ENCODE results near the gene URM1. TPM values are rescaled to one million over a fixed set of nuclear protein-coding genes. Genes with fewer than 3 reads are reported as not detected.

Gene URM1
- total RNA-seq, result 24.7 and 30.2 TPM in 2 replicates

DNA sequence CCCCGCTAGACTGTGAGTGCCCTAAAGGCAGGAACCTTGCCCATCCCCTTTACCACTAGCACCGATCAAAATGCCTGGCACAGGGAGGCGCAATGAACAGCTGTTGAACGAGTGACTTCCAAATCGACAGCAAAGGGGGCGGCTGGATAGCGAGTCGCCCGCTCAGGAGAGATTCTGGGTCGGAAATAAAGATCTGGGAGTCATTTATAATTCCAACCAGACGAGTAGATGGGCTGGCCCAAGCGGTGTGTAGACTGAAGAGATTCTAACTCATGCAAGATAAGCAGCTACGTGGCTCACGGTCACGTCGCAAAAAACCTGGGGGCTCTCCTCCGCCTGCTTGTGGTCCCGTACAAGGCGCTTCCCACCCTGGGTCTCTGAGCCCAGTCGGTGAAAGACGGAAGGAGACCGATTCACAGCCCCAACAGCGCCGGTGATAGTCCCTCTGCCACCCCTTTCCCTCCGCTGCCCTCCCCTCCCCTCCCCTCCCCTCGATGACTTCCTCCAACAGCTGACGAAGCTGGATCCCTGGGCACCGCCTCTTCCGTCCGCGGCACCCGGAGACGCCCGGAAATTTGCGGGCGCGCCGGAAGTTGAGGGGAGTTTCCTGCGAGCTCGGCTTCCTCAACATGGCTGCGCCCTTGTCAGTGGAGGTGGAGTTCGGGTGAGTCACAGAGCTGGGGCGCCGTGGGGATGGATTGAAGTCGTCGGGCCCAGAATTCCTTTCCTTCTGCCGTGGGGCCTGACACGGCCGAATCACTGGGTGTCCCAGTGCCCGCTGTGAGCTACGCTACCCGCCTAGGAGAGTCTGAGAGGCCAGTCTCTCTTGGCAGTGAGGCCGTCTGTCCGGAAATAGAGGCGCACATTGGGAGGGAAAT lies at the start of gene URM1:
Gene URM1, plus strand, starts transcription at position 623 of the 878 bp plus-strand sequence. Its CDS starts 7 bp downstream, at position 630.

DNA sequence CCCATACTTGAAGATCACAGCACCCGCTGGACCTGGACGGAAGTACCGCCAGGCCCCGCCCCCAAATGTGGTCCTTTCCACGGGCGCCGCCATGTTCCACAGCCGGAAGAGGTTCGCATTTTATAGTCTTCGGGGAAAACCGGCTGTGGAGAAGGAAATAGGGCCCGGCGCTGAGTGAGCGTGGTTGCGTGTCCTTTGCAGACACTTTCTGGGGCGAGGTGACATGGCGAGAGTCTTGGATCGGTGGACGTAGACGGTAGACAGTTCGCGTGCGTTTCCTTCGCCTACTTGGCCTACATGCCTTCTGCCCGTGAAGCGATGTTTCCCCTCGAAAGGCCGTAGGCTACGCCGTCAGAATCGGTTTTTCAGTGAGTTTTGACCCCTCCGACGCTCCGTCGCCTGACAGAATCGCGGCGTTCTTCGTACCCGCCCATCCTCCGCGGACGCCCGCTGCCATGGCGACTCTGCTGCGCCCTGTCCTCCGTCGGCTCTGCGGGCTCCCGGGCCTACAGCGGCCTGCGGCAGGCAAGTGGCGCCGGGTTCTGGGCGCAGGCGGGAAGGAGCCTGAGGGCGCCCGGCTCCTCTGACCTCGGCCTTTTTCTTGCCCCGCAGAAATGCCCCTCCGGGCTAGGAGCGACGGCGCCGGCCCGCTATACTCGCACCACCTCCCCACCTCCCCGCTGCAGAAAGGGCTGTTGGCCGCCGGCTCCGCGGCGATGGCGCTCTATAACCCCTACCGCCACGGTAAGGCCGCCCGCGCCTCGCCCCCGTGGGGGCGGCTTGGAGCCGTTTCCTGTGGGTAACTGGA lies 48.6 kb upstream of the URM1 start, which contains the start of the genes COQ4 and TRUB2:
Gene COQ4, plus strand, starts transcription at position 436 of the 808 bp plus-strand sequence. Its CDS starts 20 bp downstream, at position 456.
Gene TRUB2, minus strand, starts transcription at position 44 of the 808 bp plus-strand sequence. Its CDS starts 39 bp downstream, at position 5.

DNA sequence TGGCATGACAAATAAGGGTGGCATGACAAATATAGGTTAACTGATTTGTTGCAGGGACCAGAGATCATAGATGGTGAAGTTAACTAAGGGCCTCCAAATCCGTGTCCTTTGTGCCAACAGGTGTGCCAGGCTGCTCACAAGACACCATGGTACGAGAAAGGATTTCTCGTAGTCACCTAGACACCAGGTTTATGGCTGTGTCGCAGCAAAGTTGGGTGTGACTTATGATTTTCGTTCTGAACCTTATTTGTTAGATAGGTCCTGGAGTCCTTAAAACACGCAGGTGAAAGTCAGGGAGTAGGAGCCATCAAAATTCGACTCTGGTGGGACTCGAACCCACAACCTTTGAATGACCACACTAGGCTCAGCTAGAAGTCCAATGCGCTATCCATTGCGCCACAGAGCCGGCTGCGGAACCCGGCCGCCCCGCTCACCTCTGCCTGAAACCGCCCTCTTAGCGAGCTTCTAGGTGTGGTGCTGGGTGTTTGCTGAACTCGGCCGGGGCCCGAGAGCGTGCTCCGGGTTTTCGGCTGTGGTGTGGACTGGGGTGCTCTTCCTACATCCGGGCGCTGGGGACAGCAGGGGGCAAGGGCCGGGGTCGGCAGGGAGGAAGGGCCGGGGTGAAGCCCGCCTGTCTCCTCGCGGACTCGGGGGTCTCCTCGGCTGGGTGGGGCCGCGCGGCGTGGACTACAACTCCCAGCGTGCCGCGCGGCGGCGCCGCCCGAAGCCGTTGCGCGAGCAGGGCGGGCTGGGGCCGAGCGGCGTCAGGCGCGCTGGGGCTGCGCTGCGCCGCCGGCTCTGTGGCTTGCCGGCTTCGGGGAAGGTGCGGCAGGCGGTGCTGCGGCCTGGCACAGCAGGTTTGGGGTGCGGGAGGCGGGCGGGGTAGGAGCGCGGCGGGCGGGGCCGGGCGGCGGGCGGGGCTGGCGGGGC lies 31.1 kb upstream of the URM1 start, which contains the start of gene SLC27A4:
Gene SLC27A4, plus strand, starts transcription at position 767 of the 930 bp plus-strand sequence. CDS start 2,606 bp downstream, outside the sequence.

DNA sequence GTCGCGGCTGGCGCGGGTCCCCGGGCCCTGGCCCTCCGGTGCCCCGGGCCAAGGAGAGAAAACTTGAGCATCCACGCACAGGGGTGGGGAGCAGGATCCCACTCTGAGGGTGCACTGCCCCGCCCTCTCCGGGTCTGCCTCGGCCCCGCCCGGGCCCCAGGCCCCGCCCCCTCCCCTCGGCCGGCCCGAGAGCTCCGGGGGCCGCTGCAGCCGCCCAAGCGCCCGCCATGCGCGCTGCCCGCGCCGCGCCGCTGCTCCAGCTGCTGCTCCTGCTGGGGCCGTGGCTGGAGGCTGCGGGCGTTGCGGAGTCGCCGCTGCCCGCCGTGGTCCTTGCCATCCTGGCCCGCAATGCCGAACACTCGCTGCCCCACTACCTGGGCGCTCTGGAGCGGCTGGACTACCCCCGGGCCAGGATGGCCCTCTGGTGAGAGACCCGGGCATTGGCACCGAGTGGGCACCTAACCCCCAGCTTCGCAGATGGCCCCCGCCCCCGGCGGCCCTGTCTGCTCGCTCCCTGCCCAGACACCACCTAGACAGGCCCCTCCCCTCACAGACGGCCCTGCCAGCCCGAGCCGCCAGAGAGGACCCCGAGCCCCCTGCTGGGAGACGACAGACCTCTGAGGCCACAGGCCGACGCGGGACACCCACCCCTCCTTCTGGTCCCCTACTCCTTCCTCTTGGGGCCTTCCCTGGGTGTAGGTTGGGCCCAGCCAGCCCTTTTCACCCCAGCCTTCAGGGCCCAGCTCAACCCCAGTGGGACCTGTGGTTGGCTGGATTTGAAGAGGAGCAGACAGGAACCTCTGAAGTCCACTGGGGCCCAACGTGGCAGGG lies 49.7 kb downstream of the URM1 start, which contains the start of gene CERCAM:
Gene CERCAM, plus strand, starts transcription at position 207 of the 831 bp plus-strand sequence. Its CDS starts 21 bp downstream, at position 228.

Other genes starting within 250 kb of the URM1 start
- gene PTGES2, start 243.6 kb upstream of the URM1 start, total RNA-seq, result 48.3 and 73.0 TPM in 2 replicates
- gene LCN2, start 221.9 kb upstream of the URM1 start, total RNA-seq, result not detected in 2 replicates
- gene BBLN, start 211.1 kb upstream of the URM1 start, total RNA-seq, result 11.2 and 21.6 TPM in 2 replicates
- gene CIZ1, start 179.8 kb upstream of the URM1 start, total RNA-seq, result 22.5 and 36.4 TPM in 2 replicates
- gene DNM1, start 168.0 kb upstream of the URM1 start, total RNA-seq, result 63.7 and 82.3 TPM in 2 replicates
- 110 and 123 TPM in 2 replicates for gene GOLGA2, start 95.4 kb upstream of the URM1 start, total RNA-seq
- gene SWI5, start 95.1 kb upstream of the URM1 start, total RNA-seq, result 41.1 and 50.3 TPM in 2 replicates
- 12.2 and 19.2 TPM in 2 replicates for gene TRUB2, start 48.9 kb upstream of the URM1 start, total RNA-seq
- gene COQ4, start 48.5 kb upstream of the URM1 start, total RNA-seq, result 13.7 and 14.5 TPM in 2 replicates
- 7.7 and 9.3 TPM in 2 replicates for gene SLC27A4, start 30.8 kb upstream of the URM1 start, total RNA-seq
- gene CERCAM, start 49.5 kb downstream of the URM1 start, total RNA-seq, result 85.4 and 95.0 TPM in 2 replicates
- 21.4 and 21.6 TPM in 2 replicates for gene ODF2, start 84.6 kb downstream of the URM1 start, total RNA-seq
- 17.5 and 19.4 TPM in 2 replicates for gene GLE1, start 133.3 kb downstream of the URM1 start, total RNA-seq
- gene SPTAN1, start 181.2 kb downstream of the URM1 start, total RNA-seq, result 362 and 422 TPM in 2 replicates

All from bronchial smooth muscle cell (primary cell).